GM10266 (cell line): ENCODE measurements around the gene MCTP1.

ENCODE experiments used
- DNase-seq: peaks from one replicate; pipeline ENCODE4 v3.0.0; 2012; ENCODE audit errors: extremely low spot score
- CTCF ChIP-seq: IDR thresholded peaks from 2 replicates; pipeline ENCODE4 v1.5.1; 2012; ENCODE audit warnings: mild to moderate bottlenecking, low read depth; ENCODE audit not compliant: control insufficient read depth, insufficient read depth; ENCODE audit errors: missing control alignments

Gene MCTP1

GRCh38 chr5:94778299-94778698, 506.6 kb downstream of the MCTP1 start:
- DNase-seq = no peak
- TF ChIP-seq CTCF = no peak

DNA sequence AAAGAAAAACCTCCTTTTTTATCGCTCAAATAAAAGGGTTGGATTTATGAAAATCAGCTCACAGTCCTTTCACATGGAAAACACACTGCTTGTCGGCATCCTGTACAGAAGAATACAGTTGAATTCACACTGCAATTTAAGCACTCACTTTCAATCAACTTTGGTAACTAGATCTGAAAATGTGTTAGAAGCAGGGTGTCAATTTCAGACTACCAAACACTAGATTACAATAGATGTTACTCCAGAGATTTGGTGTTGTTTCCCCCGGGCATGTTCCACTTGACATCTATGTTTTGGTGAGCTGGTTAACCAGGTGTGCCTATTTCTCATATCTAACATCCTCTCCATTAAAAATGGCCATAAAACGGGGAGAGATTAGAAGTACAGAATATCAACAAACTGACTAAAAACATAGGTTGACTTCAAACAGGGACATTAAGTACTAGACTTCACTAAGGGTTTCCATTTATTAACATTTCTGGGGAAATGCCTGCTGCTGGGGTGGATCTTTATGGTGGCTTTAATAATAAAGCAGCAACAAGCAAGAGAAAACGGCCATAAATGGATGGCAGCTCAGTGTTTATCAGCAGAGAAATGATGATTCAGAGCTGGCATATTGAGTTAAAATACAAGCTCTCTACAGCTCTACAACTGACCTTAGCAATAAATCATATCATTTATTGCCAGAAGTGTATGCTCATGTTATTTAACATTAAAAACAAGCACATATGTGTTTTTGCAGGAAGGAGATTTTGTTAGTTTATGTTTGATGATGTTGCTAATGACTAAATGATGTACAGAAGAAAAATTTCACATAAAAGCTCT, 507.6 kb downstream of the MCTP1 start:
- DNase-seq = no peak

GRCh38 chr5:94776167-94776566, 508.7 kb downstream of the MCTP1 start:
- TF ChIP-seq CTCF = no peak
- no peak for DNase-seq

More for the DNA sequence above, 507.6 kb downstream of the MCTP1 start:
- TF ChIP-seq CTCF = no peak

DNA sequence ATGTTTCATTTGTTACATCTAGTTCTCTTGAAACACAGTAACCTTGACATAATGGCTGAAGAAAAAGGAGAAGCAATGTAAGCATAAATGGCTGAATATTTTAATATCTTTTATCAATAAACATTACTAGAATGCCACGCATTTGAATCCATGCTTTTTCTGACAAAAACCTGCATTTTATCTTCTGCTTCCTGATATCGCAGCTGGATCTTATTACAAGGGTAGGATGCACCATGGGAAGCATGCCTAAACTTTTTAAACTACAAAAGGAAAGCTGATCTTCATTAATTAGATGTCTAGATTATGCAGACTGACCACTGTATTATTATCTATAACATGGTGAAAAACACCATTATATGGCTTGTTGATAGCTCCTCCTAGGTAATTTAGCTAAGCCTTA, 509.8 kb downstream of the MCTP1 start:
- TF ChIP-seq CTCF = no peak
- no peak for DNase-seq

DNA sequence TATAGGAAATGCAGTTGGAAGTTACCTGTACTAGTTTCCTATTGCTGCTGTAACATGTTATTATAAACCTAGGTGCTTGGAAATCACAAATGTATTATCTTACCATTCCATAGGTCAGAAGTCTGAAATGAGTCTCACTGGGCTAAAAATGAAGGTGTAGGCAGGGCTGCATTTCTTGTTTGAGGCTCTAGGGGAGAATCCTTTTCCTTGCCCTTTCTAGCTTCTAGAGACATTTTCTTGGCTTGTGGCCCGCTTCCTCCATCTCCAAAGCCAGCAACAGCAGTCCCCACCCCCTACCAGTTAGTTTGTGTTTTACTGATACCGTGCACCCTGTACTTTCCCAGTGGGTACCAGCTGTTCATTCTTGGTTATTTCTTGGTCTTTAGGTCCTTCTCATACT, 513.2 kb downstream of the MCTP1 start:
- no peak for TF ChIP-seq CTCF
- no peak for DNase-seq

DNA sequence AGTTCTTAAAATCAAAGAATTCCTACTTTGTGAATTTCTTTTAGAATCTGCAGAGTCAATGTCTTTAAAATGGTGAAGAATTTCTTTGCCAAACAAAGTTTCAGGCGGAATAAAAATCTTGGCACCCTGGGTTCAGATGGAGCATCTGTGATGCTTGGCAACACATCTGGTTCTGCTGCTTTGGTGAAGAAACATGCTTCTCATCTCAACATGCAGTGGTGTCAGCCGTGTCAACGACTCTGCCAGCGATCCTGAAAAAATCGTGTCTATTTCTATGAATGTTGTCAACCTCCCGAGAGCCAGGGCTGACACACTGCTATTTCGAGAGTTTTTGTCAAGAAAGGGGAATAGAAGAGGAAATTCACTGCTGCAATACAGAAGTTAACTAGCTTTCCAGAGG, 514.9 kb downstream of the MCTP1 start:
- DNase-seq = no peak
- TF ChIP-seq CTCF = no peak

GRCh38 chr5:94761786-94762185, 523.1 kb downstream of the MCTP1 start:
- DNase-seq = no peak
- TF ChIP-seq CTCF = no peak
